D721Med (cell line): ENCODE data around the gene SPINK4.

Experiments used
- DNase-seq: peaks from one replicate; pipeline ENCODE4 v3.0.0; 2011; ENCODE audit warnings: low spot score; ENCODE audit not compliant: insufficient read length
- FAIRE-seq: peaks from 2 replicates; lab custom pipeline; 2011; peaks lifted over from hg19 to GRCh38; lab: Jason Lieb, UNC
- CTCF ChIP-seq: IDR thresholded peaks from 2 replicates; pipeline ENCODE4 v1.5.1; 2012; ENCODE audit warnings: mild to moderate bottlenecking, control low read depth; ENCODE audit not compliant: insufficient read depth; ENCODE audit errors: missing control alignments

Gene SPINK4

GRCh38 chr9:33239921-33240320 lies at the start of gene SPINK4:
Gene SPINK4, plus strand, starts transcription at chr9:33240167. Its CDS starts 42 bp downstream, at chr9:33240209.
- no peak for TF ChIP-seq CTCF
- DNase-seq, result peak; percentile 93
- FAIRE-seq, result no peak

GRCh38 chr9:33192493-33193255 lies 47.3 kb upstream of the SPINK4 start:
- no peak for TF ChIP-seq CTCF
- DNase-seq, result no peak
- no peak for FAIRE-seq

- FAIRE-seq (no peak), DNase-seq (no peak)
- TF ChIP-seq CTCF, result no peak
These were observed 46.1 kb upstream of the SPINK4 start for GRCh38 chr9:33193818-33194217.

- DNase-seq (no peak), FAIRE-seq (no peak)
- TF ChIP-seq CTCF, result no peak
These were observed 43.2 kb upstream of the SPINK4 start for GRCh38 chr9:33196736-33197135.

GRCh38 chr9:33197279-33198152 lies 42.5 kb upstream of the SPINK4 start:
- no peak for DNase-seq
- TF ChIP-seq CTCF, result no peak
- FAIRE-seq, result no peak

GRCh38 chr9:33198165-33198564 lies 41.8 kb upstream of the SPINK4 start:
- no peak for FAIRE-seq
- no peak for DNase-seq
- TF ChIP-seq CTCF, result no peak
